ENCODE data around the gene IREB2.

GRCh38 chr15:78437107-78437761 is 782 bp upstream of the IREB2 start:
- no peak for TF ChIP-seq ELF4 (CRISPR knock-in tag; IDR thresholded peaks at IDR 0.05; ENCODE audit: low read depth)
- no peak for TF ChIP-seq MAX (CRISPR knock-in tag; IDR thresholded peaks at IDR 0.05)
- TF ChIP-seq SP1 (CRISPR knock-in tag; conservative IDR thresholded peaks at IDR 0.05) = no peak
- TF ChIP-seq CTCF (IDR thresholded peaks at IDR 0.05) = no peak

Measured in WTC11 (cell line).